ENCODE data around the gene KCNE3. TPM values are rescaled to one million over a fixed set of nuclear protein-coding genes. Genes with fewer than 3 reads are reported as not detected.

Gene KCNE3
- total and polyA plus RNA-seq, 10 of the 15 experiments (the other 5 are each of a cell fraction or from before 2014, with no cell fraction given), result not detected

DNA sequence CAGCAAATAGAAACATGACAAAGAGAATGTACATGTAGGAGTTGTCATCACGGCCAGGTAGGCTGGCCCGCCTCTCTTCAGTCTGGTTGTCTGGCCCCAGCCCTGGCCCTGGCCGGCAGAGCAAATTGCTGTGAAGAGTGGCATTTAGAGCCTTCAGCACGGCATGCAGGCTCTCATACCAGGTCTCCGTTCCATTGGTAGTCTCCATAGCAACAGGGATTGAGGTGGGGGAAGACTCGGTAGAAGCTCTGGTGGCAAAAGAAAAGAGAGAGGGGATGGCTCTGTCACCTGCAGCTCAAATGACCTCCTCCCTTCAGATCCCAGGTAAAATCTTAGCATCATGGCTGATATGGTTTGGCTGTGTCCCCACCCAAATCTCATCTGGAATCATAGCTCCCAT, 10.0 kb downstream of the KCNE3 start:
- CTCF ChIA-PET, result interaction anchor here (1.1 kb wide), 1 partner anchor 19 kb away, joined by 3 read pairs; no protein-coding TSS in a partner anchor

DNA sequence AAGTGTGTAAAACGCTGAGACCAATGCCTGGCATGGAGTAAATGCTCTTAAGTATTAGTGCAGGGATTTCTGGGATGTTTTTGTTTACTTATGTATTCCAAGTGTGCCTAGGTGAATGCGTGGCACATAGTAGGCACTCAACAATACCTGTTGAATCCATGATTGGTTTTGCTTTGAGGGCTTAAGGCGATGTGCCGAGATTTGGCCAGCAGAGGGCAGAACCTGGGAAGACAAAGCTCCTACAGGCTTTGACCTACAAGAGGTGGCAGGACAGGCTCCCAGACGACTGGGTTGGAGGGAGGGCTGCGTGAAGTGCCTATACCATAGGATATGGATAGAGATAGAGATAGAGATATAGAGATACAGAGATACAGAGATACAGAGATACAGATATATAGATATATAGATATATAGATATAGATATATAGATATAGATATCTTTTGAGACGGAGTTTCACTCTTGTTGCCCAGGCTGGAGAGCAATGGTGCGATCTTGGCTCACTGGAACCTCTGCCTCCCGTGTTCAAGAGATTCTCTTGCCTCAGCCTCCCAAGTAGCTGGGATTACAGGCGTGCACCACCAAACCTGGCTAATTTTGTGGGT, 13.9 kb downstream of the KCNE3 start:
- ChIA-PET RAD21 (ENCODE audit: unreplicated experiment) (interaction anchor here (0.7 to 4.9 kb wide), 8 partner anchors 40 to 418 kb away, joined by 3 to 35 read pairs (median 3); no protein-coding TSS in a partner anchor), POLR2A (interaction anchor here (0.5 kb wide), 1 partner anchor 296 kb away, joined by 4 read pairs; no protein-coding TSS in a partner anchor), CTCF (interaction anchor here (0.6 to 12.1 kb wide), 35 partner anchors 9 to 1128 kb away, joined by 3 to 262 read pairs (median 4); partner anchors contain the start of genes LIPT2 and PGM2L1), SMC1A (ENCODE audit: uncharacterized antibody, unreplicated experiment) (interaction anchor here (1.3 to 6.0 kb wide), 4 partner anchors 10 to 198 kb away, joined by 4 to 66 read pairs (median 22); no protein-coding TSS in a partner anchor)
- Histone ChIP-seq H3K36me3 (ENCODE audit: control insufficient read depth in 2 of 2, insufficient read depth in 2 of 2, low read length in 1 of 2) (no peaks in the 10 kb centered on the region), H3K27ac (ENCODE audit: control insufficient read depth, insufficient read depth) (no peak overlapping the region), H3K4me1 (ENCODE audit: control insufficient read depth, insufficient read depth, low read length) (peaks cover 3% of the 10 kb centered on the region), H3K4me3 (no peak overlapping the region), H3K9me3 (replicated peaks; ENCODE audit: control insufficient read depth, insufficient read depth, low read length) (no peaks in the 10 kb centered on the region), H3K27me3 (replicated peaks in 1 of 2; ENCODE audit: control insufficient read depth in 2 of 2, insufficient read depth in 2 of 2, low read length in 1 of 2) (no peaks in the 10 kb centered on the region), H4K20me1 (ENCODE audit: control insufficient read depth, insufficient read depth) (no peaks in the 10 kb centered on the region), H2AFZ (ENCODE audit: control insufficient read depth, low read depth, low read length) (no peak overlapping the region), H3K9ac (ENCODE audit: control insufficient read depth, insufficient read depth, low read length) (no peak overlapping the region), H3K4me2 (ENCODE audit: control insufficient read depth, insufficient read depth) (no peak overlapping the region), H3K79me2 (ENCODE audit: control insufficient read depth, insufficient read depth, low read length) (no peaks in the 10 kb centered on the region)
- in situ Hi-C loops (cut with MboI) (loop anchor here (5.0 to 10.0 kb wide), 2 partner anchors 61 to 271 kb away; no protein-coding TSS in a partner anchor), intact Hi-C loops (cut with micrococcal nuclease; ENCODE audit: unreplicated experiment) (loop anchor here (1.0 kb wide), 1 partner anchor 117 kb away; no protein-coding TSS in a partner anchor)
- BruUV-seq (replicated peaks), result no TSS peak
- peak; percentile 59 for FAIRE-seq
- WGBS (ENCODE audit: insufficient coverage, insufficient replicate concordance, low lambda C conversion rate, missing lambda C conversion rate), result 21% methylated on average over 10 of the region's 10 CpGs
- peak; percentile 81 for ATAC-seq
- peak; percentile 9 for DNase-seq (ENCODE audit: low read depth, low spot score)
- TF ChIP-seq EGR1 (IDR thresholded peaks at IDR 0.05; ENCODE audit: borderline replicate concordance in 1 of 2, low read depth in 2 of 2, low read length in 2 of 2) (no peak), POU2F2 (IDR thresholded peaks at IDR 0.05; ENCODE audit: borderline replicate concordance, low read depth, low read length) (no peak), LARP7 (IDR thresholded peaks at IDR 0.05) (no peak), RAD21 (IDR thresholded peaks at IDR 0.05; ENCODE audit: insufficient read depth, low read depth, low read length) (peak; percentile 70), YY1 (IDR thresholded peaks at IDR 0.05; ENCODE audit: low read depth, low read length) (peak; percentile 32; the same call in 1 of the 2 replicates), ASH2L (IDR thresholded peaks at IDR 0.05; ENCODE audit: borderline replicate concordance, low read depth) (no peak)
- TF ChIP-seq, protein P1, sequence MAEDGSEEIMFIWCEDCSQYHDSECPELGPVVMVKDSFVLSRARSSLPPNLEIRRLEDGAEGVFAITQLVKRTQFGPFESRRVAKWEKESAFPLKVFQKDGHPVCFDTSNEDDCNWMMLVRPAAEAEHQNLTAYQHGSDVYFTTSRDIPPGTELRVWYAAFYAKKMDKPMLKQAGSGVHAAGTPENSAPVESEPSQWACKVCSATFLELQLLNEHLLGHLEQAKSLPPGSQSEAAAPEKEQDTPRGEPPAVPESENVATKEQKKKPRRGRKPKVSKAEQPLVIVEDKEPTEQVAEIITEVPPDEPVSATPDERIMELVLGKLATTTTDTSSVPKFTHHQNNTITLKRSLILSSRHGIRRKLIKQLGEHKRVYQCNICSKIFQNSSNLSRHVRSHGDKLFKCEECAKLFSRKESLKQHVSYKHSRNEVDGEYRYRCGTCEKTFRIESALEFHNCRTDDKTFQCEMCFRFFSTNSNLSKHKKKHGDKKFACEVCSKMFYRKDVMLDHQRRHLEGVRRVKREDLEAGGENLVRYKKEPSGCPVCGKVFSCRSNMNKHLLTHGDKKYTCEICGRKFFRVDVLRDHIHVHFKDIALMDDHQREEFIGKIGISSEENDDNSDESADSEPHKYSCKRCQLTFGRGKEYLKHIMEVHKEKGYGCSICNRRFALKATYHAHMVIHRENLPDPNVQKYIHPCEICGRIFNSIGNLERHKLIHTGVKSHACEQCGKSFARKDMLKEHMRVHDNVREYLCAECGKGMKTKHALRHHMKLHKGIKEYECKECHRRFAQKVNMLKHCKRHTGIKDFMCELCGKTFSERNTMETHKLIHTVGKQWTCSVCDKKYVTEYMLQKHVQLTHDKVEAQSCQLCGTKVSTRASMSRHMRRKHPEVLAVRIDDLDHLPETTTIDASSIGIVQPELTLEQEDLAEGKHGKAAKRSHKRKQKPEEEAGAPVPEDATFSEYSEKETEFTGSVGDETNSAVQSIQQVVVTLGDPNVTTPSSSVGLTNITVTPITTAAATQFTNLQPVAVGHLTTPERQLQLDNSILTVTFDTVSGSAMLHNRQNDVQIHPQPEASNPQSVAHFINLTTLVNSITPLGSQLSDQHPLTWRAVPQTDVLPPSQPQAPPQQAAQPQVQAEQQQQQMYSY (CRISPR knock-in tag; IDR thresholded peaks at IDR 0.05), result no peak
- TF ChIP-seq, protein P2, sequence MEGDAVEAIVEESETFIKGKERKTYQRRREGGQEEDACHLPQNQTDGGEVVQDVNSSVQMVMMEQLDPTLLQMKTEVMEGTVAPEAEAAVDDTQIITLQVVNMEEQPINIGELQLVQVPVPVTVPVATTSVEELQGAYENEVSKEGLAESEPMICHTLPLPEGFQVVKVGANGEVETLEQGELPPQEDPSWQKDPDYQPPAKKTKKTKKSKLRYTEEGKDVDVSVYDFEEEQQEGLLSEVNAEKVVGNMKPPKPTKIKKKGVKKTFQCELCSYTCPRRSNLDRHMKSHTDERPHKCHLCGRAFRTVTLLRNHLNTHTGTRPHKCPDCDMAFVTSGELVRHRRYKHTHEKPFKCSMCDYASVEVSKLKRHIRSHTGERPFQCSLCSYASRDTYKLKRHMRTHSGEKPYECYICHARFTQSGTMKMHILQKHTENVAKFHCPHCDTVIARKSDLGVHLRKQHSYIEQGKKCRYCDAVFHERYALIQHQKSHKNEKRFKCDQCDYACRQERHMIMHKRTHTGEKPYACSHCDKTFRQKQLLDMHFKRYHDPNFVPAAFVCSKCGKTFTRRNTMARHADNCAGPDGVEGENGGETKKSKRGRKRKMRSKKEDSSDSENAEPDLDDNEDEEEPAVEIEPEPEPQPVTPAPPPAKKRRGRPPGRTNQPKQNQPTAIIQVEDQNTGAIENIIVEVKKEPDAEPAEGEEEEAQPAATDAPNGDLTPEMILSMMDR (IDR thresholded peaks at IDR 0.05 in 2 of 3, conservative IDR thresholded peaks at IDR 0.05 in 1 of 3; ENCODE audit: control insufficient read depth in 2 of 3, extremely low read depth in 1 of 3, insufficient read depth in 1 of 3, low read depth in 3 of 3, low read length in 3 of 3), result peak; percentile 72 to 84 (median 77)

More for the DNA sequence above, 10.0 kb downstream of the KCNE3 start:
- POLR2A ChIA-PET, result no interaction called here
- RAD21 ChIA-PET (ENCODE audit: unreplicated experiment), result interaction anchor here (1.0 kb wide), 1 partner anchor 113 kb away, joined by 3 read pairs; no protein-coding TSS in a partner anchor
- H3K36me3 ChIP-seq (ENCODE audit: control insufficient read depth in 2 of 2, insufficient read depth in 2 of 2, low read length in 1 of 2), result no peaks in the 10 kb centered on the region
- BruUV-seq (replicated peaks), result no TSS peak
- ATAC-seq, result no peak
- no peak for FAIRE-seq
- in situ Hi-C loops (cut with MboI), result loop anchor here (5.0 to 10.0 kb wide), 2 partner anchors 115 to 267 kb away; no protein-coding TSS in a partner anchor
- 59% methylated on average over 6 of the region's 6 CpGs for WGBS (ENCODE audit: insufficient coverage, insufficient replicate concordance, low lambda C conversion rate, missing lambda C conversion rate)
- no peaks in the 10 kb centered on the region for H3K9me3 ChIP-seq (replicated peaks; ENCODE audit: control insufficient read depth, insufficient read depth, low read length)
- TF ChIP-seq LARP7 (IDR thresholded peaks at IDR 0.05), result no peak
- no peaks in the 10 kb centered on the region for H3K4me1 ChIP-seq (ENCODE audit: control insufficient read depth, insufficient read depth, low read length)
- intact Hi-C loops (cut with micrococcal nuclease; ENCODE audit: unreplicated experiment), result no loop called here
- H3K9ac ChIP-seq (ENCODE audit: control insufficient read depth, insufficient read depth, low read length), result no peak overlapping the region
- no peak overlapping the region for H3K27ac ChIP-seq (ENCODE audit: control insufficient read depth, insufficient read depth)
- SMC1A ChIA-PET (ENCODE audit: uncharacterized antibody, unreplicated experiment), result no interaction called here
- H3K27me3 ChIP-seq (replicated peaks in 1 of 2; ENCODE audit: control insufficient read depth in 2 of 2, insufficient read depth in 2 of 2, low read length in 1 of 2), result no peaks in the 10 kb centered on the region
- H2AFZ ChIP-seq (ENCODE audit: control insufficient read depth, low read depth, low read length), result no peak overlapping the region
- H4K20me1 ChIP-seq (ENCODE audit: control insufficient read depth, insufficient read depth), result no peaks in the 10 kb centered on the region
- H3K4me2 ChIP-seq (ENCODE audit: control insufficient read depth, insufficient read depth), result no peak overlapping the region
- no peak for DNase-seq (ENCODE audit: low read depth, low spot score)
- H3K79me2 ChIP-seq (ENCODE audit: control insufficient read depth, insufficient read depth, low read length), result no peaks in the 10 kb centered on the region
- H3K4me3 ChIP-seq, result no peak overlapping the region
